Measurements from ENCODE around the gene RPUSD1.
"Not testable (repeated sequence)": the region's sequence is repeated elsewhere in the genome, so short reads cannot be mapped to it uniquely, and the experiment has no call there.

RPUSD1 gene

DNA sequence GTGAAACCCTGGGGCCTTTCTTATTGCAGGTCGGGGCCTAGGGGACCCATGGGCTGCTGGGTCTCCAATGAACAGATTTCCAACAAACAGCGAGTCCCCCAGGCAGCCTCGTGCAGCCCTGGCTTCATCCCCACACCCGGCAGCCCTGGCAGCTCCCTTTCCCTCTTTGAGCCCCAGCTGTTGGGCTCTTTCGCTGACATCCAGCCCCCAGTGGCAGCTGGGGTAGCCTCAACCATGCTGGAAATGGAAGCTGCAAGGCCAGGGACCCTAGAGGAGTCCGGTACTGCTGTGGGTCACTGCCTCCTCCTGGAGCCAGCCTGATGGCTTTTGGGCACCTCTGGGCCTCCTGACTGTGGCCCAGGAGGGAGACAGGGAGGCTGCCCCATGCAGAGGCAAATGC is 5.9 kb downstream of the RPUSD1 start:
- no peak for DNase-seq

DNA sequence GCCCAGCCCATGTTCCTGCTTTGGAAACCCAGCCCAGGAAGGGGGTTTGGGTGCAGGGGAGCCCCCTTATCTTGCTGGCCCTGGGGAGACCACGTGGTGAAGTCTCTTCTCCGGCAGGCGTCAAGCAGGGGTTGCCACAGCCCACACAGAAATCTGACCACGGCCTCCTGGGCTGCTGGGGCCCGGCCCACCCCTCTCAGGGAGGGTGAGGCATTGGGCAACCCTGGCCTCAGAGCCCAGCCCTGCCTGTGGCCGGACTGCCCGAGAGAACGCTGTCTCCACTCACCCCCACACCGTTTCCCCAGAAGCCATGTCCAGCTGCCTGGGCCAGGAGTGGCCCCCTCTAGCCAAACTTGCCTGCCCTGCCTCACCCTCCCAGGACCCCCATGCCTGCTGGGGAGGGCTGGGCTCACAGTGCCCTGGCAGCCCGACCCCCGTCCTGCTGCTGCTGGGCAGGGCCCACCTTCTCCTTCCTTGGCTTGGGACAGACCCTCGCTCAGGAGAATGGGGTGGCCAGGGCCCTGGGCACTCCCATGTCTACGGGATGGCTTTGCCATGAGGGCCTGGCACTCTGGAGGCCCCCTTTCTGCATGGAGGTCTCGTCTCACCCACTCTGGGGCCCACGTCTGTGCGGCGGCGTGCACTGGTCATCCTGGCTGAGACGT is 6.7 kb downstream of the RPUSD1 start:
- no peak for DNase-seq

DNA sequence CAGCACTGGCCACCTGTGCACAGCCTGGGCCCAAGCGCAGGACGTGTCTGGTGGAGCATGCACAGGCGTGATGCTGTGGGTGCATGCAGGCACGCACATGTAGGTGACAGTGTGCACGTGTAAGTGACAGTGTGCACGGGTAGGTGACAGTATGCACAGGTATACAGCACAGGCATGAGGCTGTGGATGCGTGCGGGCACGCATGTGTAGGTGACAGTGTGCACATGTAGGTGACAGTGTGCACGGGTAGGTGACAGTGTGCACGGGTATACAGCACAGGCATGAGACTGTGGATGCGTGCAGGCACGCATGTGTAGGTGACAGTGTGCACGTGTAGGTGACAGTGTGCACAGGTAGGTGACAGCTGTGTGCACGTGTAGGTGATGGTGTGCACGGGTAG is 7.9 kb downstream of the RPUSD1 start:
- no peak for DNase-seq

DNA sequence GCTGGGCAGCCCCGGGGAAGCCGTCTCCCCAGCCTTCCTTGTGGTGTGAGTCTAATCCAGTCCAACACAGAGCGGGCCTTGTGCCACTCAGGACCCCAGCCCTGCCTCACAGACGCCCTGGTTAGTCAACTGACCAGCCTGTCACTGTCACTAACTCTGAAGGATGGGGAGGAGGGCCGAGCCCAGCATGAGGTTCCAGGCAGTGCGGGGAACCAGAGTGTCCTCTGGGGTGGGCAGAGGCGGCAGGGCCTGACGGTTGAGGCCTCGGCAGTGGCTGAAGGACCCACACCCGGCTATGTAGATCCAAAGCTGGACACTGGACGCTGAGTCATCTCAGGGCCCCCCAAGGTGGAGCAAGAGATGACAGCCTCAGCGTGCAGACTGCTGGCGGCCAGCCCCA is 8.6 kb downstream of the RPUSD1 start:
- no peak for DNase-seq

DNA sequence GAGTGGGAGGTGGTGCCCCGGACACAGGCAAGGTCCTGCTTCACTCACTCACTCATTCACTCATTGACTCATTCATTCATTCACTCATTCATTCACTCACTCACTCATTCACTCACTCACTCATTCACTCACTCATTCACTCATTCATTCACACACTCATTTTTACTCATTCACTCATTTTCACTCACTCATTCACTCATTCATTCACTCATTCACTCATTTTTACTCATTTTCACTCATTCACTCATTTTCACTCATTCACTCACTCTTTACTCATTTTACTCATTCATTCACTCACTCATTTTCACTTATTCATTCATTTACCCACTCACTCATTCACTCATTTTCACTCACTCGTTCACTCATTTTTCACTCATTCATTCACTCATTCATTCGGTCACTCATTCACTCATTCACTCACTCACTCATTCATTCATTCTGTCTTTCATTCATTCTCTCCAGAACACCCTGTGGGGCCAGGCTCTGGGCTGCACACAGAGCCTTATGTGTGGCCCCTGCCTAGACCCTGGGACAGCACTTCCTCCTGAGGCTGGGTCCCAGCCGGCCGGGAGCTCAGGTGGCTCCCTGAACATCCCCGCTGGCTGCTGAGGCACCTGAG is 9.2 kb downstream of the RPUSD1 start:
- DNase-seq: no peak

DNA sequence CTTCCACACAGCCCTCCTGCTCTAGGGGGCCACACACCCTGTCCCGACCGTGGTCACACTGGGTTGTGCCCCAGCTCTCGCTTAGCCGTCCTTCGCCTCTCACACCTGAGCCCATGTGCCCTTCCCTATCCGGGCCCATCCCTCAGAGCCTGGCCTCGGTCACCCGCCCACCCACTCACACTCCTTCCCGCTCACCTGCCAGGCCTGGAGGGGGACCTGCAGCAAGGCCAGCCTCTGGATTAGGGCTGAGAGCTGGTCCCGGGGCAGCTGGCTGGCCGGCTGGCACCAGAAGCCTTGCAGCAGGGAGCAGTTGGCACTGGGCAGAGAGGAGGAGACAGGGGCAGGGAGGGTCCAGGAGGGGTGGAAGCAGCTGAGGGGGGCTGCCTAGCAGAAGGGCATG is 9.7 kb downstream of the RPUSD1 start:
- no peak for DNase-seq

DNA sequence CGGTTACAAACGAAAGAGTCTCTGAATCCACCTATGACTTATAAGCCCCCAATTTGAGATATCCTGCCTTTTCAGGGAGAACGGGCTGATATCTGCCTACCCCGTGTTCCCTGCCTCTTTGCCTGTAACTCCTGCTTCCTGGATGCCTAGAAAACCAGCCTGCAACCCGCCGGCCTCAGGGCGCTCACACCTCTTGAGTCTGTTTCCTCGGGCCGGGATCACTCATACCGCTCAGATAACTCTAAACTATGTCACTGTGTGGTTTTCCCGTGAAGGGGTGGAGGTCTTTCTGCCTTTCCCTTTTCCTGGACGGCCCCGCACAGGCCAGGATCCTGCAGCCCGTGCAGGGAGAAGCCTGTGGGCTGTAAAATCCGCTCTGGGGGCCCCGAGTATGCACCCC is 10.4 kb downstream of the RPUSD1 start:
- DNase-seq: no peak

DNA sequence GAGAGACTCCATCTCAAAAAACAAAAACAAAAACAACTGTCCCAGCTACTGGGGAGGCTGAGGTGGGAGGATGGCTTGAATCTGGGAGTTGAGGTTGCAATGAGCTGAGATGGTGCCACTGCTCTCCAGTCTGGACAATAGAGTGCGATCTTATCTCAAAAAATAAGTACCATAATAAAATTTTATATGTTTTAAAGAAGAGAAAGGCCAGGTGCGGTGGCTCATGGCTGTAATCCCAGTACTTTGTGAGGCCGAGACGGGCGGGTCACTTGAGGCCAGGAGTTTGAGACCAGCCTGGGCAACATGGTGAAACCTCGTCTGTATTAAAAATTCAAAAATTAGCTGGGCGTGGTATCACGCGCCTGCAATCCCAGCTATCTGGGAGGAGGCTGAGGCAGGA is 11.4 kb downstream of the RPUSD1 start:
- DNase-seq: no peak

DNA sequence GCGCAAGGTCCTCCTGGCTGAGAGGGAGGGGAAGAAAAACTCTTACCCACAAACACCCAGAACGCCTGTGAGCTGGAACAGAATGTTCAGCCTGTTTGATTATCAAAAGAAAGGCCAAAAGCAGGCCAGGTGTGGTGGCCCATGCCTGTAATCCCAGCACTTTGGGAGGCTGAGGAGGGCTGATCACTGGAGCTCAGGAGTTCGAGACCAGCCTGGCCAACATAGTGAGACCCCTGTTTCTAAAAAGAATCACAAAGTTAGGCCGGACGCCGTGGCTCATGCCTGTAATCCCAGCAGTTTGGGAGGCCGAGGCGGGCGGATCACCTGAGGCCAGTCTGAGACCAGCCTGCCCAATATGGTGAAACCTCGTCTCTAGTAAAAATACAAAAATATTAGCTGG is 11.9 kb downstream of the RPUSD1 start:
- not testable (repeated sequence) for DNase-seq

DNA sequence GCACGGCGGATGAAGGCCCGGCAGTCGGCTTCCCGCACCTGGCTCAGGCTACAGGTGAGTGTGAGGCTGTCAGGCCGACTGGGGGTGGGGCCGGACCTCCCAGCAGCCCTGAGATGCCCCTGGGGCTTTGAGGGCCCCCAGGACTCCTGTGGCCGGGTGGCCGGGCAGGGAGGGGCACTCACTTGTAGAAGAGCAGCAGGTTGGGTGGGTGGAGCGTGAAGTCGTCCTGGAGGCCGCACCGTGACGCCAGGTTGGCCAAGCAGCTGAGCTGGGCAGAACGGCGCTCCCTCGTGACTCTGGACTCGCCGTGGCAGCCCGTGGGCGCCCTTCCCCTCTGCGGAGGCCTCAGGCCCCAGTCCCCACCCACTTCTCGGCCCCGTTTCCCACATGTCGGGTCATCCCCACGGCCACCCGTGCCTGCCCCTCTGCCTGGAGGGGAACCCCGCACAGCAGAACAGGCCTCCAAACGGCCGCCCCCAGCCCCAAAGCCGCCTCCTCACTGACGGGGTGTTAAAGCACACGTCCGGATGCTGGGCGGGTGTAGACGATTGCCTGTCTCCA is 12.9 kb downstream of the RPUSD1 start:
- no peak for DNase-seq

DNA sequence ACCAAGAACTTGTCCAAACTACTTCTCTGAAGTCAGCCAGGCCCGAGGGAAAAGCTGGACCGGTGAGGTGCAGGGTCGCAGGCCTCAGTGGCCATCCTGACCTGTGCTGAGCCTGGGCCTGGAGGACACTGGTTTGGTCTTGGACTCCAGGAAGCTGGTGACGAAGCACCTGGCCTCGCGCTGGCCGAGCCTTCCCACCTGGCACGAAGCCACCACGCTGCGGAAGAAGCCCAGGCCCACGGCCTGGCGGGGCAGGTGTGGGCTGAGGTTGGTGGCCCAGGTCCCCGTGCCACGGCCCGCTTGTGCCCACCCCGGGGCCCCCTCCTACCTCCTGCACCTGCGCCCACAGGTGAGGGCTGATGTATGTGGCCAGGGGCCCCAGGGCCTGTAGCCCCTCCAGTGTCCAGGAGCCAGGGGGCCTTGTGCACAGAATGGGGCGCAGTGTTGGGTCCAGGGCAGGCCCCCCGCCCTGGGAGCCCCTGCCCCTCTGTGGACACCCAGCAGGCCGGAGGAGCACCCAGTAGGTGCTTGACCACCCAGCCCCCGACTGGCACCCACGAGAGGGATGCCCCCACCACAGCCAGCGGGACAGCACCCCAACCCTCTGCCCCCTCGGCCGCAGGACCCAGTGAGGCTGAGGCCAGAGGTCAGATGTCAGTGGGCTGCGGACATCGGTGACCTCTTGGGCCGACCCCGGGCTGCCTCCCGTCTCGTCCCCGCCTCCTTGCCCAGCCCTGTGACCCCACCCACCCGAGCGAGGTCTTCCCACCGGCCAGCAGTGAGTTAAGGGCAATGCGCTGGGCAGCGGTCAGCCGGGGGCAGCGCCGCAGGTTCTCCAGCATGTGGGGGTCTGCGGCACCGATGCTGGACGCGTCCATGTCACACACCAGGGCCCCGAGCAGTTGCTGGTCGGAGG is 13.8 kb downstream of the RPUSD1 start:
- no peak for DNase-seq

DNA sequence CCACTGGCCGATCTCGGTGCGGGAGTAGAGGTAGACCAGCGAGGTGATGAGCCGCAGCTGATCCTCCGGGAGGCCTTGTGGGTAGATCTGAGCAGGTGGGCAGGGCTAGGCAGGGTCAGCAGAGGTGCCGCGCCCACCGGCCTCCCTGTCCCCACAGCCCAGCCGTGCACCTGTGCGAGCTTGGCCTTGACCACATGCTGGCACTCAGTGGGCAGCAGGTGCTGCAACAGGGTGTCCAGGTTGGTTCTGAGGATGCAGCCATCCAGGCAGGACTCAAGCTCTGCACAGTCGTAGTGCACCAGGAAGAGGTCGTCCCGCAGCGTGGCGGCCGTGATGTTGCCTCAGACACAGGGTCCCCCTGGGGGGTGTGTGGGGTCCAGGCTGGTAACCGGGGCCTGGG is 15.2 kb downstream of the RPUSD1 start:
- DNase-seq: no peak

DNA sequence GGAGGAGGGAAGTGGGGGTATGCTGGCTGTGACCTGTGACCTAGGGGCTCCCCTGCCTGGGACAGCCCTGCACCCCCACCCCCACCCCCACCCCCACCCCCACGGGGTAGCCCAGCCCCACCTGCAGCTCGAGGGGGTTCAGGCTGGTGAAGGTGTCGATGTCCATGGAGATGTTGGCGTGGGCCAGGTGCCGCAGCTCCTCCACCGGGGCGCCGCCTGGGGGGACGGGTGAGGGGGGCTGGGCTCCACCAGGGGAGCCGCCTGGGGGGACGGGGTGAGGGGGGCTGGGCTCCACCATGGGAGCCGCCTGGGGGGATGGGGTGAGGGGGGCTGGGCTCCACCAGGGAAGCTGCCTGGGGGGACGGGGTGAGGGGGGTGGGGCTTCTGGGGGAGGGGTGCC is 17.8 kb downstream of the RPUSD1 start:
- no peak for DNase-seq

DNA sequence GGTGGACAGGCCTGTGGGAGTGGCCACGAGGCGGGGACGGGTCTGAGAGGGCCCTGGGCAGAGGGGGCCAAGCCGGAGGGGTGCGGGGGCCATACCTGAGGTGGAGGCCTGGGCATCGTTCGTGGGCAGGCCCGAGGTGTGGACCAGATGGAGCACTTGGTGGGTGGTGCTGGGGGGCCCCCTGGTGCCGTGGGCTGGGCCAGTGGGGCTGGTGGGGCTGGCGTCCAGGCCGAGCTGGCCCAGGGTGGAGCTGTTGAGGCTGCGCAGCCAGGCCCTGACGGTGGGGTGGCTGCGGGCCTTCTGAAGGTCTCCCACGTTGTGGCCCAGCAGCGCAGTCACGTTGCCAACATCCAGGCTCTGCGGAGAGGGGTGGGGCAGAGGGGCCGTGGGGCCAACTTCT is 18.2 kb downstream of the RPUSD1 start:
- no peak for DNase-seq

DNA sequence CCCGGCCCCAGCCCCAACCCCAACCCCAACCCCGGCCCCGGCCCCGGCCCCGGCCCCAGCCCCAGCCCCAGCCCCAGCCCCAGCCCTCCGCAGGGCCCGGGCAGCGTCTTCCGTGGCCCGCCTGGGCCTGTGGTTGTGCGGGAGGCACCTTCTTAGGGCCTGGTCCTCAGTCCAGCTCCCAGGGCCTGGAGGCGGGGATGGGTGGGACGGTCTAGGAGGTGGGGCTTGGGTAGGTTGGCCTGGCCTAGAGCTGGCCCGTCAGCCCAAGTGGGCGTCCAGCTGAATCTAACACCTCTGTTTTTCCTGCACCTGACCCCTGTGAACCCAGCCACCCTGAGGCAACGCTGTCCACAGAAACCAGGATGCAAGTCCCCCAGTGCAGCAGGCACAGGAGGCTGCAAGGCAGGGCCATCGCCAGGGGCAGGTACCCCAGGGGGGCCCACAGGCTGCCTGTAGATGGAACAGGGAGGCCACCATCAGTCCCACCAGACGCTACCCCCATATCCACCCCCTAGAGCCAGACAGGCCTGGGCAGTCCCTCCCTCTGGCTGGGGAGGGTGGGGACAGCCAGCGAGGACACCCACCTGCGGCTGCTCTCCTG is 18.9 kb downstream of the RPUSD1 start:
- DNase-seq: no peak

DNA sequence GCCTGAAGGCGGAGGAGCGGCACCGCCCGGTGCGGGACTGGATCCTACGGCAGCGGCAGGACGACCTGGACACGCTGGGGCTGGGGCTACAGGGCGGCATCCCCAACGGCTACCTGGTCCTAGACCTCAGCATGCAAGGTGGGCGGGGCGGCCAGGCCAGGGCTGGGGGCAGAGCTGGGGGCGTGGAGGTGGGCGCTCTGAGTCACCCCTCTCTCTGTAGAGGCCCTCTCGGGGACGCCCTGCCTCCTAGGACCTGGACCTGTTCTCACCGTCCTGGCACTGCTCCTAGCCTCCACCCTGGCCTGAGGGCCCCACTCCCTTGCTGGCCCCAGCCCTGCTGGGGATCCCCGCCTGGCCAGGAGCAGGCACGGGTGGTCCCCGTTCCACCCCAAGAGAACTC is 19.8 kb downstream of the RPUSD1 start:
- DNase-seq: no peak

DNA sequence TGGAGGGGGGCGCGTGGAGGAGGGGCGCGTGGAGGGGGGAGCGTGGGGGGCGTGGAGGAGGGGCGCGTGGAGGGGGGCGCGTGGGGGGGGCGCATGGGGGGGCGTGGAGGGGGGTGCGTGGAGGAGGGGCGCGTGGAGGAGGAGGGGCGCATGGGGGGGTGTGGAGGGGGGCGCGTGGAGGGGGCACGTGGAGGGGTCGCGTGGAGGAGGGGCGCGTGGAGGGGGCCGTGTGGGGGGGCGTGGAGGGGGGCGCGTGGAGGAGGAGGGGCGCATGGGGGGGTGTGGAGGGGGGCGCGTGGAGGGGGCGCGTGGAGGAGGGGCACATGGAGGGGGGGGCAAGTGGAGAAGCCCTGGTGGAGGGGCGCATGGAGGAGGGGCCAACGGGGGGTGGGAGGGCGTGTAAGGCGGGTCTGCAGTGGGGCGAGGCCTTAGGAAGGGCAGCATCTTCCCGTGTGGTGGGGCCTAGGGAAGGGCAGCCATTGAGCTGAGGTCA is 20.4 kb downstream of the RPUSD1 start:
- no peak for DNase-seq

DNA sequence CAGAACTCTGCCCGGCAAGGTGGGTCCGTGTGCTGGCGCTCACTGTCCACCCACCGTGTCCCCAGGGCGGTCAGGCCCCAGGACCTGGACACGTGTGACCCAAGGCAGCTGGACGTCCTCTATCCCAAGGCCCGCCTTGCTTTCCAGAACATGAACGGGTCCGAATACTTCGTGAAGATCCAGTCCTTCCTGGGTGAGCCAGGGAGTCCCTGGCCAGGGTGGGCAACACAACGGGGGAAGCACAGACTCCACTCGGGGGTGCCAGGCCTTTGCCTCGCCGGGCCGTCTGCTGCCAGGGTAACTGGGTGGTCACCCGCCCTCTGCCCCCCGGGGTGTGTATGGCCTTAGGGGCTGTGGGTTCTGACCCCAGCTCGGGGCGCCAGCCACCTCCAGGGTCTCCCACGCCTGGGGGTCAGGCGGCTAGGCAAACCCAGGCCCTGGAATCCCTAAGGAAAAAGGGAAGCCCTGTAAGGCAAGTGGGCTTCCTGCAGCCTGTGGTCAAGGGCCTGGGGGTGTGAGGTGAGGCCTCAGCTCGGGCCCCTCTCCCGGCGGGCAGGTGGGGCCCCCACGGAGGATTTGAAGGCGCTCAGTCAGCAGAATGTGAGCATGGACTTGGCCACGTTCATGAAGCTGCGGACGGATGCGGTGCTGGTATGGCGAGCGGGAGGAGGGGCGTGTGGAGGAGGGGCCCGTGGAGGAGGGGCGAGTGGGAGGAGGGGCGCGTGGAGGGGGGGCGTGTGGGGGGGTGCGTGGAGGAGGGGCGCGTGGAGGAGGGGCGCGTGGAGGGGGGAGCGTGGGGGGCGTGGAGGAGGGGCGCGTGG is 21.2 kb downstream of the RPUSD1 start:
- DNase-seq: no peak

DNA sequence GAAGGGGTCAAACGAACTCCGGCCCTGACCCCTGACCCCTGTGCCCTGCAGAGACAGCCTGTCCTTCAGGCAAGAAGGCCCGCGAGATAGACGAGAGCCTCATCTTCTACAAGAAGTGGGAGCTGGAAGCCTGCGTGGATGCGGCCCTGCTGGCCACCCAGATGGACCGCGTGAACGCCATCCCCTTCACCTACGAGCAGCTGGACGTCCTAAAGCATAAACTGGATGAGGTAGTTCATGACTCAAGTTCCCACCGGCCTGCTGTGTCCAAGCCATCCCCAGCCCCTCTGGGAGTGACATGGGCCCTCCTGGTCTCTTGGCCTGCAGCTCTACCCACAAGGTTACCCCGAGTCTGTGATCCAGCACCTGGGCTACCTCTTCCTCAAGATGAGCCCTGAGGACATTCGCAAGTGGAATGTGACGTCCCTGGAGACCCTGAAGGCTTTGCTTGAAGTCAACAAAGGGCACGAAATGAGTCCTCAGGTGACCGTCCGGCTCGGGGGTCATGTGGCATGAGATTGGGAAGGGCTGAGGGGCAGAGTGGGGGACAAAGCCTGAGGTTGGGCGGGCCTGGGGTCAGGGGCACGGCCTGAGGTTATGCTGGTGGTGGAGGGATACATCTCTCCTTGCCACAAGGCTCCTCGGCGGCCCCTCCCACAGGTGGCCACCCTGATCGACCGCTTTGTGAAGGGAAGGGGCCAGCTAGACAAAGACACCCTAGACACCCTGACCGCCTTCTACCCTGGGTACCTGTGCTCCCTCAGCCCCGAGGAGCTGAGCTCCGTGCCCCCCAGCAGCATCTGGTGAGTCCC is 22.0 kb downstream of the RPUSD1 start:
- DNase-seq: no peak

DNA sequence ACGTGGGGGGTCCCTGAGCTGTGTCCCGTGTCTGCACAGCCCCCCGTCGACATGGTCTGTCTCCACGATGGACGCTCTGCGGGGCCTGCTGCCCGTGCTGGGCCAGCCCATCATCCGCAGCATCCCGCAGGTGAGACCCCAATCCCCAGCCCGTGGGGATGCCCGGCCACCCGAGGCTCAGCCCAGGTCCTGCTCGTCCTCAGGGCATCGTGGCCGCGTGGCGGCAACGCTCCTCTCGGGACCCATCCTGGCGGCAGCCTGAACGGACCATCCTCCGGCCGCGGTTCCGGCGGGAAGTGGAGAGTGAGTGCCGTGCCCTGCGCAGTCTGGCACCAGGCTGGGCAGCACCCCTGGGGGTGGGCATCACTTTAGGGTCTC is 22.7 kb downstream of the RPUSD1 start:
- DNase-seq: no peak

DNA sequence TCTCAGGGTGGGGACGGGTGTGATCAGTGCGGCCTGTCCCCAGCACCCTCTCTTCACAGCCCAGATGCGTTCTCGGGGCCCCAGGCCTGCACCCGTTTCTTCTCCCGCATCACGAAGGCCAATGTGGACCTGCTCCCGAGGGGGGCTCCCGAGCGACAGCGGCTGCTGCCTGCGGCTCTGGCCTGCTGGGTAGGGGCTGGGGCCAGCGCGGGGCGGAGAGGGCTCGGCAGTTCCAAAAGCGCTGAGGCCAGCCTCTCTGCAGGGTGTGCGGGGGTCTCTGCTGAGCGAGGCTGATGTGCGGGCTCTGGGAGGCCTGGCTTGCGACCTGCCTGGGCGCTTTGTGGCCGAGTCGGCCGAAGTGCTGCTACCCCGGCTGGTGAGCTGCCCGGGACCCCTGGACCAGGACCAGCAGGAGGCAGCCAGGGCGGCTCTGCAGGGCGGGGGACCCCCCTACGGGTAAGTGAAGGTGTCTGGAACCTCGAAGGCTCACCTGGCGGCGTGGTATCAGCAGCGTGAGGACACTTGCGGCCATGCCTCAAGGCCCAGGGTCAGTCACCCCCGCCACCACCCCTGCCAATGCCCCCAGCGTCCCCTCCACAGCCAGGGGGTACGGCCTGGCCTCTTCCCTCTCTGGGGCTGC is 23.2 kb downstream of the RPUSD1 start:
- DNase-seq: no peak

Data from fibroblast of upper back skin (primary cell).